ENCODE measurements around the gene TMEM92.
"Not testable (repeated sequence)": the region's sequence is repeated elsewhere in the genome, so short reads cannot be mapped to it uniquely, and the experiment has no call there.

Gene TMEM92

GRCh38 chr17:50262001-50262794 lies 12.1 kb upstream of the TMEM92 start:
- DNase-seq = no peak

- no peak for DNase-seq
These were observed 10.7 kb upstream of the TMEM92 start for GRCh38 chr17:50263331-50264262.

- no peak for DNase-seq
These were observed 9.8 kb upstream of the TMEM92 start for GRCh38 chr17:50264263-50265113.

- DNase-seq = no peak
These were observed 9.1 kb upstream of the TMEM92 start for GRCh38 chr17:50265212-50265611.

GRCh38 chr17:50265690-50266315 lies 8.5 kb upstream of the TMEM92 start:
- DNase-seq = no peak

GRCh38 chr17:50266384-50267073 lies 7.7 kb upstream of the TMEM92 start:
- no peak for DNase-seq

GRCh38 chr17:50267074-50267841 lies 7.0 kb upstream of the TMEM92 start:
- DNase-seq = no peak

GRCh38 chr17:50268026-50268425 lies 6.2 kb upstream of the TMEM92 start:
- no peak for DNase-seq

GRCh38 chr17:50268743-50269275 lies 5.5 kb upstream of the TMEM92 start:
- no peak for DNase-seq

- peak; percentile 74 to 79 (median 77) for DNase-seq
These were observed 4.5 kb upstream of the TMEM92 start for GRCh38 chr17:50269477-50270434.

GRCh38 chr17:50270435-50271362 lies 3.6 kb upstream of the TMEM92 start:
- no peak for DNase-seq

GRCh38 chr17:50271363-50271750 lies 2.9 kb upstream of the TMEM92 start:
- DNase-seq = not testable (repeated sequence)

GRCh38 chr17:50272246-50272645 lies 2.0 kb upstream of the TMEM92 start:
- DNase-seq = no peak

GRCh38 chr17:50272711-50273653 lies 1.3 kb upstream of the TMEM92 start:
- peak; percentile 49 to 76 (median 51) for DNase-seq

- DNase-seq = no peak
These were observed 619 bp upstream of the TMEM92 start for GRCh38 chr17:50273654-50274040.

GRCh38 chr17:50274897-50275221 lies 593 bp downstream of the TMEM92 start:
- no peak for DNase-seq

GRCh38 chr17:50275279-50275678 lies 1.0 kb downstream of the TMEM92 start:
- DNase-seq = no peak
